HAP-1 (cell line): Measurements from ENCODE around the gene KRTAP5-9.

Experiments used
- DNase-seq, 2 experiments: peaks; one replicate each; pipeline ENCODE4 v3.0.0-alpha.2; 2016 to 2020; ENCODE audit warnings: low spot score in 2 of 2
- H3K27me3 ChIP-seq: fragments of 250-450 bp; sonication (Bioruptor Pico); 2 replicates; pipeline ENCODE4 v1.5.1; 2020; ENCODE audit warnings: low read depth, mild to moderate bottlenecking, moderate library complexity
- H3K36me3 ChIP-seq: fragments of 250-450 bp; sonication (Bioruptor Pico); replicated peaks from 2 replicates; pipeline ENCODE4 v1.5.1; 2020; ENCODE audit warnings: mild to moderate bottlenecking
- H3K4me1 ChIP-seq: fragments of 250-450 bp; sonication (Bioruptor Pico); 2 replicates; pipeline ENCODE4 v1.5.1; 2020; ENCODE audit warnings: mild to moderate bottlenecking
- H3K4me3 ChIP-seq: fragments of 250-450 bp; sonication (Bioruptor Pico); 2 replicates; pipeline ENCODE4 v1.5.1; 2020; ENCODE audit warnings: mild to moderate bottlenecking, moderate library complexity
- H3K9me3 ChIP-seq: fragments of 250-450 bp; sonication (Bioruptor Pico); 2 replicates; pipeline ENCODE4 v1.5.1; 2020; ENCODE audit warnings: mild to moderate bottlenecking, moderate library complexity
- in situ Hi-C: fragments of 300-500 bp; cut with MboI; formaldehyde crosslinking; loops from 3 replicates; pipeline ENCODE4 v1.14.3; 2020; ENCODE audit warnings: low sequenced_read_pairs, inconsistent platforms, mixed read lengths

The KRTAP5-9 gene

GRCh38 chr11:71548120-71548519 lies at the start of gene KRTAP5-9:
Gene KRTAP5-9, plus strand, starts transcription at chr11:71548420. Its CDS starts 238 bp downstream, at chr11:71548658.
- DNase-seq = no peak
- in situ Hi-C loops = no loop called here
- no peaks in the 10 kb centered on the region for H3K27me3 ChIP-seq
- H3K4me1 ChIP-seq = no peaks in the 10 kb centered on the region
- H3K4me3 ChIP-seq = no peak within 1 kb of the TSS
- H3K9me3 ChIP-seq = no peaks in the 10 kb centered on the region
- H3K36me3 ChIP-seq = no peaks in the 10 kb centered on the region

- no peak overlapping the region for H3K4me3 ChIP-seq
- H3K4me1 ChIP-seq = no peaks in the 10 kb centered on the region
- in situ Hi-C loops = no loop called here
- DNase-seq = no peak
- no peaks in the 10 kb centered on the region for H3K27me3 ChIP-seq
- no peaks in the 10 kb centered on the region for H3K9me3 ChIP-seq
- peaks cover 4% of the 10 kb centered on the region for H3K36me3 ChIP-seq
These were observed 49.1 kb upstream of the KRTAP5-9 start for GRCh38 chr11:71499125-71499524.

GRCh38 chr11:71499546-71499945 lies 48.7 kb upstream of the KRTAP5-9 start:
- in situ Hi-C loops = no loop called here
- Histone ChIP-seq H3K9me3 (no peaks in the 10 kb centered on the region), H3K36me3 (peaks cover 4% of the 10 kb centered on the region), H3K27me3 (no peaks in the 10 kb centered on the region), H3K4me1 (no peaks in the 10 kb centered on the region), H3K4me3 (no peak overlapping the region)
- DNase-seq = no peak

- Histone ChIP-seq H3K9me3 (no peaks in the 10 kb centered on the region), H3K4me1 (no peaks in the 10 kb centered on the region), H3K36me3 (peaks cover 4% of the 10 kb centered on the region), H3K27me3 (no peaks in the 10 kb centered on the region), H3K4me3 (no peak overlapping the region)
- DNase-seq = no peak
- in situ Hi-C loops = no loop called here
These were observed 47.6 kb upstream of the KRTAP5-9 start for GRCh38 chr11:71500601-71501021.

- Histone ChIP-seq H3K36me3 (peaks cover 4% of the 10 kb centered on the region), H3K4me1 (no peaks in the 10 kb centered on the region), H3K27me3 (no peaks in the 10 kb centered on the region), H3K9me3 (no peaks in the 10 kb centered on the region), H3K4me3 (no peak overlapping the region)
- DNase-seq = no peak
- in situ Hi-C loops = no loop called here
These were observed 46.9 kb upstream of the KRTAP5-9 start for GRCh38 chr11:71501071-71501985.

- no peak for DNase-seq
- H3K4me1 ChIP-seq = no peaks in the 10 kb centered on the region
- no peak overlapping the region for H3K4me3 ChIP-seq
- H3K27me3 ChIP-seq = no peaks in the 10 kb centered on the region
- in situ Hi-C loops = no loop called here
- H3K9me3 ChIP-seq = no peaks in the 10 kb centered on the region
- peaks cover 4% of the 10 kb centered on the region for H3K36me3 ChIP-seq
These were observed 46.2 kb upstream of the KRTAP5-9 start for GRCh38 chr11:71502026-71502425.

- Histone ChIP-seq H3K9me3 (no peaks in the 10 kb centered on the region), H3K36me3 (peaks cover 4% of the 10 kb centered on the region), H3K4me1 (no peaks in the 10 kb centered on the region), H3K4me3 (no peak overlapping the region), H3K27me3 (no peaks in the 10 kb centered on the region)
- in situ Hi-C loops = no loop called here
- no peak for DNase-seq
These were observed 45.3 kb upstream of the KRTAP5-9 start for GRCh38 chr11:71502871-71503435.

- DNase-seq = no peak
- H3K36me3 ChIP-seq = no peaks in the 10 kb centered on the region; the same call in 1 of the 2 replicates
- no peaks in the 10 kb centered on the region for H3K9me3 ChIP-seq
- H3K4me1 ChIP-seq = no peaks in the 10 kb centered on the region
- H3K4me3 ChIP-seq = no peak overlapping the region
- in situ Hi-C loops = no loop called here
- H3K27me3 ChIP-seq = no peaks in the 10 kb centered on the region
These were observed 43.7 kb upstream of the KRTAP5-9 start for GRCh38 chr11:71504531-71504930.

- Histone ChIP-seq H3K4me1 (no peaks in the 10 kb centered on the region), H3K36me3 (no peaks in the 10 kb centered on the region; the same call in 1 of the 2 replicates), H3K27me3 (no peaks in the 10 kb centered on the region), H3K4me3 (no peak overlapping the region), H3K9me3 (no peaks in the 10 kb centered on the region)
- DNase-seq = no peak
- in situ Hi-C loops = no loop called here
These were observed 43.2 kb upstream of the KRTAP5-9 start for GRCh38 chr11:71505001-71505400.

- Histone ChIP-seq H3K36me3 (no peaks in the 10 kb centered on the region), H3K4me3 (no peak overlapping the region), H3K4me1 (no peaks in the 10 kb centered on the region), H3K27me3 (no peaks in the 10 kb centered on the region), H3K9me3 (no peaks in the 10 kb centered on the region)
- in situ Hi-C loops = no loop called here
- no peak for DNase-seq
These were observed 42.4 kb upstream of the KRTAP5-9 start for GRCh38 chr11:71505781-71506180.

- H3K27me3 ChIP-seq = no peaks in the 10 kb centered on the region
- no peaks in the 10 kb centered on the region for H3K4me1 ChIP-seq
- in situ Hi-C loops = no loop called here
- no peaks in the 10 kb centered on the region for H3K9me3 ChIP-seq
- DNase-seq = no peak
- no peaks in the 10 kb centered on the region for H3K36me3 ChIP-seq
- no peak overlapping the region for H3K4me3 ChIP-seq
These were observed 41.1 kb upstream of the KRTAP5-9 start for GRCh38 chr11:71507102-71507501.

GRCh38 chr11:71518506-71519471 lies 29.4 kb upstream of the KRTAP5-9 start:
- Histone ChIP-seq H3K9me3 (no peaks in the 10 kb centered on the region), H3K36me3 (no peaks in the 10 kb centered on the region), H3K4me1 (no peaks in the 10 kb centered on the region), H3K4me3 (no peak overlapping the region), H3K27me3 (no peaks in the 10 kb centered on the region)
- in situ Hi-C loops = no loop called here
- no peak for DNase-seq

GRCh38 chr11:71519546-71519945 lies 28.7 kb upstream of the KRTAP5-9 start:
- no peaks in the 10 kb centered on the region for H3K27me3 ChIP-seq
- no peaks in the 10 kb centered on the region for H3K4me1 ChIP-seq

More at GRCh38 chr11:71519546-71519945, 28.7 kb upstream of the KRTAP5-9 start:
- in situ Hi-C loops = no loop called here
- DNase-seq = no peak
- Histone ChIP-seq H3K36me3 (no peaks in the 10 kb centered on the region), H3K9me3 (no peaks in the 10 kb centered on the region), H3K4me3 (no peak overlapping the region)
